Non-pigmented ciliary epithelial cell (primary cell): Measurements from ENCODE around the gene TSPAN7.

ENCODE experiments used
- DNase-seq: peaks from one replicate; pipeline ENCODE4 v3.0.0-alpha.2; 2010; ENCODE audit warnings: low read depth

The TSPAN7 gene

GRCh38 chrX:38595801-38596200, 34.5 kb downstream of the TSPAN7 start:
- DNase-seq, result no peak

GRCh38 chrX:38596939-38597338, 35.6 kb downstream of the TSPAN7 start:
- no peak for DNase-seq

- DNase-seq, result no peak
Observed at GRCh38 chrX:38599796-38600755, 38.7 kb downstream of the TSPAN7 start.

- no peak for DNase-seq
Observed at GRCh38 chrX:38601866-38602265, 40.5 kb downstream of the TSPAN7 start.

GRCh38 chrX:38606821-38607220, 45.5 kb downstream of the TSPAN7 start:
- no peak for DNase-seq

GRCh38 chrX:38607976-38608375, 46.6 kb downstream of the TSPAN7 start:
- no peak for DNase-seq

GRCh38 chrX:38610849-38611248, 49.5 kb downstream of the TSPAN7 start:
- no peak for DNase-seq

GRCh38 chrX:38612281-38612680, 50.9 kb downstream of the TSPAN7 start:
- no peak for DNase-seq

GRCh38 chrX:38614485-38614884, 53.1 kb downstream of the TSPAN7 start:
- DNase-seq, result no peak

- DNase-seq, result no peak
Observed at GRCh38 chrX:38616904-38617303, 55.6 kb downstream of the TSPAN7 start.

- DNase-seq, result no peak
Observed at GRCh38 chrX:38618180-38618579, 56.8 kb downstream of the TSPAN7 start.

- no peak for DNase-seq
Observed at GRCh38 chrX:38620623-38621022, 59.3 kb downstream of the TSPAN7 start.

- no peak for DNase-seq
Observed at GRCh38 chrX:38626296-38626695, 65.0 kb downstream of the TSPAN7 start.

- DNase-seq, result no peak
Observed at GRCh38 chrX:38627683-38628082, 66.3 kb downstream of the TSPAN7 start.

- no peak for DNase-seq
Observed at GRCh38 chrX:38628587-38628986, 67.2 kb downstream of the TSPAN7 start.

- no peak for DNase-seq
Observed at GRCh38 chrX:38632516-38632915, 71.2 kb downstream of the TSPAN7 start.

GRCh38 chrX:38634665-38635064, 73.3 kb downstream of the TSPAN7 start:
- DNase-seq, result no peak

GRCh38 chrX:38636949-38637819, 75.8 kb downstream of the TSPAN7 start:
- no peak for DNase-seq

- no peak for DNase-seq
Observed at GRCh38 chrX:38638952-38639529, 77.7 kb downstream of the TSPAN7 start.

GRCh38 chrX:38639730-38640129, 78.4 kb downstream of the TSPAN7 start:
- no peak for DNase-seq

GRCh38 chrX:38641197-38641596, 79.9 kb downstream of the TSPAN7 start:
- DNase-seq, result no peak

GRCh38 chrX:38643903-38644302, 82.6 kb downstream of the TSPAN7 start:
- DNase-seq, result no peak

- DNase-seq, result no peak
Observed at GRCh38 chrX:38646129-38646528, 84.8 kb downstream of the TSPAN7 start.
